ENCODE data around the gene SPATA33.

The SPATA33 gene

GRCh38 chr16:89619840-89620239, 37.8 kb upstream of the SPATA33 start:
- CTCF ChIA-PET: interaction anchor here (1.0 kb wide), 1 partner anchor 12 kb away, joined by 4 read pairs; no protein-coding TSS in a partner anchor
- DNase-seq (ENCODE audit: extremely low spot score): no peak
- TF ChIP-seq, protein P1, sequence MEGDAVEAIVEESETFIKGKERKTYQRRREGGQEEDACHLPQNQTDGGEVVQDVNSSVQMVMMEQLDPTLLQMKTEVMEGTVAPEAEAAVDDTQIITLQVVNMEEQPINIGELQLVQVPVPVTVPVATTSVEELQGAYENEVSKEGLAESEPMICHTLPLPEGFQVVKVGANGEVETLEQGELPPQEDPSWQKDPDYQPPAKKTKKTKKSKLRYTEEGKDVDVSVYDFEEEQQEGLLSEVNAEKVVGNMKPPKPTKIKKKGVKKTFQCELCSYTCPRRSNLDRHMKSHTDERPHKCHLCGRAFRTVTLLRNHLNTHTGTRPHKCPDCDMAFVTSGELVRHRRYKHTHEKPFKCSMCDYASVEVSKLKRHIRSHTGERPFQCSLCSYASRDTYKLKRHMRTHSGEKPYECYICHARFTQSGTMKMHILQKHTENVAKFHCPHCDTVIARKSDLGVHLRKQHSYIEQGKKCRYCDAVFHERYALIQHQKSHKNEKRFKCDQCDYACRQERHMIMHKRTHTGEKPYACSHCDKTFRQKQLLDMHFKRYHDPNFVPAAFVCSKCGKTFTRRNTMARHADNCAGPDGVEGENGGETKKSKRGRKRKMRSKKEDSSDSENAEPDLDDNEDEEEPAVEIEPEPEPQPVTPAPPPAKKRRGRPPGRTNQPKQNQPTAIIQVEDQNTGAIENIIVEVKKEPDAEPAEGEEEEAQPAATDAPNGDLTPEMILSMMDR (IDR thresholded peaks at IDR 0.05; ENCODE audit: control extremely low read depth, extremely low read depth, low read depth, missing control alignments): no peak
- POLR2A ChIA-PET: no interaction called here

DNA sequence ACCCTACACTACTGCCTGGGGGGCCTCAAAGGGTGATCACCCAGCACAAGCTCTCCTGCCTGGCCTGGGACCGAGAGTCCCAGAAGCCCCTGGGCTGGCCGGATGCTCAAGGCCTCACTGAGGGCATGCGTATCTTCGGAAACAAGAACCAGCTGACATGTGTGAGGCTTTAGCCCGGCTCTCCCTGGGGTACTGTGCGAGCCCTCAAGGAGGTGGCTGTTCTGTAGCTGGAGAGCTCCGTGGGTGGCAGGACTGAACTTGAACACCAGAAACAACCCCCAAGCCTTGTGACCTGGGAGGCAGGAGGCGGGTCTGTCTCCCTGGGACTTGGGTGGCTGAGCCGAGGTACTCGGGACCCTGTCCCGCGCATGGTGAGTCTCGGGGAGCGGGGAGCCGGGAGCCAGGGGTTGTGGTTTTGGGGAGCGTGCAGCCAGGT, 37.2 kb upstream of the SPATA33 start:
- POLR2A ChIA-PET: no interaction called here
- no peak for DNase-seq (ENCODE audit: extremely low spot score)
- CTCF ChIA-PET: interaction anchor here (1.0 to 1.4 kb wide), 2 partner anchors 9 to 11 kb away, joined by 3 to 4 read pairs; no protein-coding TSS in a partner anchor
- TF ChIP-seq, protein P1 (IDR thresholded peaks at IDR 0.05; ENCODE audit: control extremely low read depth, extremely low read depth, low read depth, missing control alignments): no peak

GRCh38 chr16:89621136-89621697, 36.4 kb upstream of the SPATA33 start:
- POLR2A ChIA-PET: no interaction called here
- CTCF ChIA-PET: interaction anchor here (1.4 kb wide), 1 partner anchor 10 kb away, joined by 3 read pairs; no protein-coding TSS in a partner anchor
- TF ChIP-seq, protein P1 (IDR thresholded peaks at IDR 0.05; ENCODE audit: control extremely low read depth, extremely low read depth, low read depth, missing control alignments): no peak
- no peak for DNase-seq (ENCODE audit: extremely low spot score)

- ChIA-PET POLR2A (no interaction called here), CTCF (interaction anchor here (1.4 kb wide), 1 partner anchor 11 kb away, joined by 3 read pairs; no protein-coding TSS in a partner anchor)
- TF ChIP-seq, protein P1 (IDR thresholded peaks at IDR 0.05; ENCODE audit: control extremely low read depth, extremely low read depth, low read depth, missing control alignments): no peak
- DNase-seq (ENCODE audit: extremely low spot score): no peak
Observed at GRCh38 chr16:89621698-89622409, 35.8 kb upstream of the SPATA33 start.

- no peak for DNase-seq (ENCODE audit: extremely low spot score)
- POLR2A ChIA-PET: no interaction called here
- TF ChIP-seq, protein P1 (IDR thresholded peaks at IDR 0.05; ENCODE audit: control extremely low read depth, extremely low read depth, low read depth, missing control alignments): no peak
- CTCF ChIA-PET: no interaction called here
Observed at GRCh38 chr16:89623511-89624261, 34.0 kb upstream of the SPATA33 start.

Data from GM10248 (cell line).